Stomach smooth muscle (tissue), 2 donors: Measurements from ENCODE around the gene IFT27.

Experiments used
- H3K27ac ChIP-seq: one replicate; pipeline ENCODE4 v1.7.0; 2013; ENCODE audit warnings: mild to moderate bottlenecking, low read length, inconsistent platforms
- H3K27me3 ChIP-seq, 2 donors: one replicate each; pipeline ENCODE4 v1.7.0; 2013; ENCODE audit warnings: low read length in 2 of 2; ENCODE audit not compliant: insufficient read depth in 2 of 2, control insufficient read depth in 1 of 2
- H3K36me3 ChIP-seq, 2 donors: one replicate each; pipeline ENCODE4 v1.7.0; 2013; ENCODE audit warnings: low read length in 2 of 2; ENCODE audit not compliant: control insufficient read depth in 2 of 2, insufficient read depth in 2 of 2
- H3K4me1 ChIP-seq: one replicate; pipeline ENCODE4 v1.7.0; 2013; ENCODE audit warnings: low read length; ENCODE audit not compliant: control insufficient read depth, insufficient read depth
- H3K4me3 ChIP-seq, 2 donors: one replicate each; pipeline ENCODE4 v1.7.0; 2013; ENCODE audit warnings: low read length in 2 of 2
- H3K9ac ChIP-seq, 2 donors: one replicate each; pipeline ENCODE4 v1.7.0; 2013; ENCODE audit warnings: low read length in 2 of 2, mild to moderate bottlenecking in 1 of 2
- H3K9me3 ChIP-seq, 2 donors: one replicate each; pipeline ENCODE4 v1.7.0; 2013; ENCODE audit warnings: low read length in 2 of 2; ENCODE audit not compliant: control insufficient read depth in 2 of 2
- donor health status: healthy.
- donor health status: Pancreatic carcinoma.

IFT27 gene

GRCh38 chr22:36743011-36743410 lies 32.9 kb downstream of the IFT27 start:
- Histone ChIP-seq H3K27me3 (peaks cover 8 to 17% of the 10 kb centered on the region in 2 donors), H3K9ac (no peak overlapping the region), H3K36me3 (no peaks in the 10 kb centered on the region), H3K27ac (no peak overlapping the region), H3K9me3 (peaks cover 5 to 7% of the 10 kb centered on the region in 2 donors), H3K4me1 (no peaks in the 10 kb centered on the region), H3K4me3 (no peak overlapping the region)

- H3K4me3 ChIP-seq = no peak overlapping the region
These were observed 34.0 kb downstream of the IFT27 start for GRCh38 chr22:36741968-36742367.

GRCh38 chr22:36741204-36741793 lies 34.6 kb downstream of the IFT27 start:
- Histone ChIP-seq H3K9ac (no peak overlapping the region), H3K4me3 (no peak overlapping the region), H3K27me3 (peaks cover 8 to 20% of the 10 kb centered on the region in 2 donors), H3K9me3 (peaks cover 5 to 7% of the 10 kb centered on the region in 2 donors), H3K36me3 (no peaks in the 10 kb centered on the region), H3K4me1 (no peaks in the 10 kb centered on the region), H3K27ac (no peak overlapping the region)

More at GRCh38 chr22:36741968-36742367, 34.0 kb downstream of the IFT27 start:
- H3K36me3 ChIP-seq = no peaks in the 10 kb centered on the region
- H3K4me1 ChIP-seq = no peaks in the 10 kb centered on the region
- peaks cover 5 to 7% of the 10 kb centered on the region in 2 donors for H3K9me3 ChIP-seq
- no peak overlapping the region for H3K9ac ChIP-seq
- peaks cover 8 to 18% of the 10 kb centered on the region in 2 donors for H3K27me3 ChIP-seq
- H3K27ac ChIP-seq = no peak overlapping the region

GRCh38 chr22:36740716-36741115 lies 35.2 kb downstream of the IFT27 start:
- Histone ChIP-seq H3K36me3 (no peaks in the 10 kb centered on the region), H3K4me3 (no peak overlapping the region), H3K27me3 (peaks cover 9 to 23% of the 10 kb centered on the region in 2 donors), H3K9me3 (peaks cover 5 to 7% of the 10 kb centered on the region in 2 donors), H3K4me1 (no peaks in the 10 kb centered on the region), H3K27ac (no peak overlapping the region), H3K9ac (no peak overlapping the region)

GRCh38 chr22:36739185-36739584 lies 36.7 kb downstream of the IFT27 start:
- Histone ChIP-seq H3K9me3 (peaks cover 5 to 7% of the 10 kb centered on the region in 2 donors), H3K4me1 (no peaks in the 10 kb centered on the region), H3K36me3 (no peaks in the 10 kb centered on the region), H3K27me3 (peaks cover 9 to 21% of the 10 kb centered on the region in 2 donors), H3K27ac (no peak overlapping the region), H3K4me3 (no peak overlapping the region), H3K9ac (no peak overlapping the region)

- Histone ChIP-seq H3K4me3 (no peak overlapping the region), H3K4me1 (no peaks in the 10 kb centered on the region), H3K36me3 (no peaks in the 10 kb centered on the region), H3K9me3 (peaks cover 5 to 7% of the 10 kb centered on the region in 2 donors), H3K27ac (no peak overlapping the region), H3K9ac (no peak overlapping the region), H3K27me3 (peaks cover 9 to 21% of the 10 kb centered on the region in 2 donors)
These were observed 37.4 kb downstream of the IFT27 start for GRCh38 chr22:36738416-36739020.

- no peak overlapping the region for H3K27ac ChIP-seq
- H3K4me1 ChIP-seq = no peaks in the 10 kb centered on the region
- no peak overlapping the region for H3K9ac ChIP-seq
- H3K4me3 ChIP-seq = no peak overlapping the region
- H3K27me3 ChIP-seq = peaks cover 5 to 19% of the 10 kb centered on the region in 2 donors
- peaks cover 5 to 7% of the 10 kb centered on the region in 2 donors for H3K9me3 ChIP-seq
- no peaks in the 10 kb centered on the region for H3K36me3 ChIP-seq
These were observed 38.1 kb downstream of the IFT27 start for GRCh38 chr22:36737776-36738175.

- Histone ChIP-seq H3K9me3 (peaks cover 7% of the 10 kb centered on the region in 2 donors), H3K4me3 (no peak overlapping the region), H3K9ac (no peak overlapping the region), H3K36me3 (no peaks in the 10 kb centered on the region), H3K27ac (no peak overlapping the region), H3K27me3 (peaks cover 9 to 25% of the 10 kb centered on the region in 2 donors), H3K4me1 (no peaks in the 10 kb centered on the region)
These were observed 39.1 kb downstream of the IFT27 start for GRCh38 chr22:36736701-36737320.

- H3K36me3 ChIP-seq = no peaks in the 10 kb centered on the region
- H3K27ac ChIP-seq = no peak overlapping the region
- H3K27me3 ChIP-seq = peaks cover 15 to 35% of the 10 kb centered on the region in 2 donors
- peaks cover 7 to 8% of the 10 kb centered on the region in 2 donors for H3K9me3 ChIP-seq
- H3K4me1 ChIP-seq = no peaks in the 10 kb centered on the region
- H3K4me3 ChIP-seq = no peak overlapping the region
- H3K9ac ChIP-seq = no peak overlapping the region
These were observed 41.5 kb downstream of the IFT27 start for GRCh38 chr22:36734171-36735058.

GRCh38 chr22:36733271-36733670 lies 42.6 kb downstream of the IFT27 start:
- no peaks in the 10 kb centered on the region for H3K36me3 ChIP-seq
- H3K9me3 ChIP-seq = peaks cover 0 to 3% of the 10 kb centered on the region in 2 donors
- H3K27me3 ChIP-seq = peaks cover 15 to 30% of the 10 kb centered on the region in 2 donors

More at GRCh38 chr22:36733271-36733670, 42.6 kb downstream of the IFT27 start:
- no peak overlapping the region for H3K27ac ChIP-seq
- no peak overlapping the region for H3K9ac ChIP-seq
- no peaks in the 10 kb centered on the region for H3K4me1 ChIP-seq
- H3K4me3 ChIP-seq = no peak overlapping the region
